HepG2 (cell line): Measurements from ENCODE around the gene DNAJC8. TPM values are rescaled to one million over a fixed set of nuclear protein-coding genes. Genes with fewer than 3 reads are reported as not detected.

Experiments used
- ATAC-seq: fragments of 200-7000 bp; cut with Tn5 transposase; 3 replicates; pipeline ENCODE4 v1.9.1; 2020; ENCODE audit warnings: mild to moderate bottlenecking, moderate library complexity
- BruUV-seq: library from RNA; stranded (reverse); fragments of 400-500 nt; replicated peaks from 2 replicates; lab custom pipeline; 2021; lab: Mats Ljungman, UMichigan
- CTCF ChIA-PET: fragments of 300-600 bp; formaldehyde crosslinking; extraction: SDS; loops from one replicate; lab custom pipeline; 2021; ENCODE audit warnings: low total read pairs, inconsistent platforms, low intra/inter-chr PET ratio; lab: Yijun Ruan, JAX
- POLR2A ChIA-PET: fragments of 350-600 bp; sonication (Branson Sonifier 250); formaldehyde crosslinking; loops from one replicate; lab custom pipeline; 2020; ENCODE audit warnings: antibody characterized with exemption, inconsistent platforms; lab: Yijun Ruan, JAX
- DNase-seq: peaks from one replicate; pipeline ENCODE4 v3.0.0-alpha.2; 2015; ENCODE audit warnings: low spot score
- FAIRE-seq: peaks from 3 replicates; lab custom pipeline; 2011; peaks lifted over from hg19 to GRCh38; lab: Jason Lieb, UNC
- H2AFZ ChIP-seq: one replicate; pipeline ENCODE4 v1.6.1; 2011; ENCODE audit warnings: low read length, inconsistent platforms
- H3K27ac ChIP-seq: fragments of 300-600 bp; 3 replicates; pipeline ENCODE4 v1.8.0; 2011; ENCODE audit warnings: mixed run types, mild to moderate bottlenecking, mixed read lengths, low read length, inconsistent platforms; ENCODE audit not compliant: insufficient read depth; ENCODE audit errors: extremely low read length
- H3K27me3 ChIP-seq, 2 experiments: fragments of 200-600 bp in 1 of 2; 2 replicates in 1 of 2; 3 replicates in 1 of 2; pipeline versions ENCODE4 v1.6.0 to v1.8.0; 2011; ENCODE audit warnings: low read length in 2 of 2, mild to moderate bottlenecking in 2 of 2, moderate library complexity in 2 of 2, inconsistent platforms in 1 of 2; ENCODE audit not compliant: insufficient read depth in 2 of 2, control insufficient read depth in 1 of 2
- H3K36me3 ChIP-seq, 2 experiments: fragments of 200-600 bp in 1 of 2; replicated peaks in 1 of 2; 2 replicates in 1 of 2; 3 replicates in 1 of 2; pipeline versions ENCODE4 v1.5.1 to v1.8.0; 2011; ENCODE audit warnings: low read length in 2 of 2, inconsistent platforms in 1 of 2; ENCODE audit not compliant: insufficient read depth in 2 of 2, control insufficient read depth in 1 of 2
- H3K4me1 ChIP-seq: 2 replicates; pipeline ENCODE4 v1.5.1; 2012; ENCODE audit warnings: low read length, inconsistent platforms; ENCODE audit not compliant: insufficient read depth
- H3K4me2 ChIP-seq: 2 replicates; pipeline ENCODE4 v1.6.0; 2011; ENCODE audit warnings: low read depth, low read length, inconsistent platforms
- H3K4me3 ChIP-seq, 3 experiments: fragments of 200-600 bp in 1 of 3; sonication (generic), shearing (Covaris generic) in 1 of 3; replicated peaks in 1 of 3; 2 replicates each; pipeline ENCODE4 v1.5.1; 2011 to 2016; ENCODE audit warnings: low read length in 3 of 3, inconsistent platforms in 2 of 3, low read depth in 2 of 3, mild to moderate bottlenecking in 2 of 3, control low read depth in 1 of 3, mixed read lengths in 1 of 3; ENCODE audit not compliant: insufficient read depth in 1 of 3
- H3K79me2 ChIP-seq: one replicate; pipeline ENCODE4 v1.6.1; 2011; ENCODE audit warnings: low read length, inconsistent platforms; ENCODE audit not compliant: insufficient read depth
- H3K9ac ChIP-seq: 2 replicates; pipeline ENCODE4 v1.6.0; 2011; ENCODE audit warnings: mild to moderate bottlenecking, low read depth, low read length, inconsistent platforms; ENCODE audit not compliant: insufficient read depth
- H3K9me3 ChIP-seq: 2 replicates; pipeline ENCODE4 v1.5.1; 2012; ENCODE audit warnings: mild to moderate bottlenecking, low read length
- H4K20me1 ChIP-seq: 2 replicates; pipeline ENCODE4 v1.6.0; 2011; ENCODE audit warnings: inconsistent platforms, mild to moderate bottlenecking, low read length, moderate library complexity; ENCODE audit not compliant: insufficient read depth
- CC2D1A ChIP-seq: sonication (generic); formaldehyde crosslinking; IDR thresholded peaks from 2 replicates; pipeline ENCODE4 v1.8.1; 2023; ENCODE audit warnings: mild to moderate bottlenecking, missing genetic modification reagents
- CERS6 ChIP-seq: sonication (generic); formaldehyde crosslinking; IDR thresholded peaks from 2 replicates; pipeline ENCODE4 v1.5.0; 2020; ENCODE audit warnings: missing genetic modification reagents
- ELF1 ChIP-seq: sonication (generic); formaldehyde crosslinking; IDR thresholded peaks from 2 replicates; pipeline ENCODE4 v1.4.0; 2020; ENCODE audit warnings: missing genetic modification reagents
- HMG20A ChIP-seq: IDR thresholded peaks from 2 replicates; pipeline ENCODE4 v1.6.1; 2016; ENCODE audit warnings: borderline replicate concordance
- HNRNPL ChIP-seq: fragments of 200-400 bp; formaldehyde crosslinking; IDR thresholded peaks from 2 replicates; pipeline ENCODE4 v1.6.1; 2017; ENCODE audit warnings: mild to moderate bottlenecking, low read depth, low read length
- IKZF1 ChIP-seq: fragments of 450-650 bp; IDR thresholded peaks from 2 replicates; pipeline ENCODE4 v1.7.1; 2016
- ISX ChIP-seq: sonication (generic); formaldehyde crosslinking; conservative IDR thresholded peaks from 2 replicates; pipeline ENCODE4 v1.5.0; 2020; ENCODE audit warnings: missing genetic modification reagents
- KAT2B ChIP-seq: fragments of 150-350 bp; IDR thresholded peaks from 2 replicates; pipeline ENCODE4 v1.6.1; 2014; ENCODE audit warnings: low read depth, low read length, borderline replicate concordance
- LRRFIP1 ChIP-seq: sonication (generic); formaldehyde crosslinking; conservative IDR thresholded peaks from 2 replicates; pipeline ENCODE4 v1.4.0; 2020; ENCODE audit warnings: missing genetic modification reagents
- MIXL1 ChIP-seq: IDR thresholded peaks from 2 replicates; pipeline ENCODE4 v1.6.1; 2016
- PRDM10 ChIP-seq: sonication (generic); formaldehyde crosslinking; IDR thresholded peaks from 2 replicates; pipeline ENCODE4 v1.4.0; 2020; ENCODE audit warnings: low read depth, missing genetic modification reagents
- RBFOX2 ChIP-seq: fragments of 200-400 bp; formaldehyde crosslinking; IDR thresholded peaks from 2 replicates; pipeline ENCODE4 v1.6.1; 2017; ENCODE audit warnings: low read depth, mild to moderate bottlenecking, low read length
- REPIN1 ChIP-seq: sonication (generic); formaldehyde crosslinking; IDR thresholded peaks from 2 replicates; pipeline ENCODE4 v1.8.0; 2022; ENCODE audit warnings: missing genetic modification reagents, low read depth, mild to moderate bottlenecking, borderline replicate concordance
- RFXANK ChIP-seq: IDR thresholded peaks from 2 replicates; pipeline ENCODE4 v1.6.1; 2016
- SP140L ChIP-seq: sonication (generic); formaldehyde crosslinking; IDR thresholded peaks from 2 replicates; pipeline ENCODE4 v1.4.0; 2020; ENCODE audit warnings: missing genetic modification reagents, borderline replicate concordance
- TRIM24 ChIP-seq: sonication (generic); formaldehyde crosslinking; IDR thresholded peaks from 2 replicates; pipeline ENCODE4 v1.8.0; 2022; ENCODE audit warnings: mild to moderate bottlenecking, missing genetic modification reagents
- ZNF230 ChIP-seq: sonication (generic); formaldehyde crosslinking; IDR thresholded peaks from 2 replicates; pipeline ENCODE4 v1.4.0; 2020; ENCODE audit warnings: mild to moderate bottlenecking, missing genetic modification reagents
- ZNF282 ChIP-seq: fragments of 450-650 bp; IDR thresholded peaks from 2 replicates; pipeline ENCODE4 v1.6.1; 2018; ENCODE audit not compliant: partially characterized antibody
- ZNF772 ChIP-seq: sonication (generic); formaldehyde crosslinking; IDR thresholded peaks from 2 replicates; pipeline ENCODE4 v1.5.0; 2020; ENCODE audit warnings: mild to moderate bottlenecking, missing genetic modification reagents
- WGBS: methylation state at CpG from one replicate; pipeline ENCODE4 v1.1.6; 2017; ENCODE audit warnings: low lambda C conversion rate; 5-methylcytosine and 5-hydroxymethylcytosine counted together
- in situ Hi-C: cut with HindIII; loops from 2 replicates; pipeline ENCODE4 v1.10.0; 2017; ENCODE audit warnings: low pct_unique_long_range_greater_than_20kb; ENCODE audit not compliant: extremely low pct_ligation_motif_present
- intact Hi-C: fragments of 100-400 bp; cut with micrococcal nuclease; formaldehyde crosslinking; loops from one replicate; pipeline ENCODE4 v1.10.0; 2022; ENCODE audit not compliant: unreplicated experiment
- polyA plus RNA-seq, 8 experiments: library from polyadenylated mRNA; depleted of rRNA in 3 of 8; stranded (reverse) in 7 of 8; unstranded in 1 of 8; fragments of >200 nt; fragmentation: Illumina TruSeq in 4 of 8; extraction: Trizol in 4 of 8; gene quantifications; 2 replicates each; pipeline versions ENCODE4 v1.2.1 to v1.2.3, GENCODE V29; 2011 to 2016; ENCODE audit warnings: low read depth in 4 of 8, missing spikeins in 1 of 8, mixed read lengths in 1 of 8; ENCODE audit not compliant: insufficient read depth in 1 of 8
- total RNA-seq, 5 experiments: library from RNA; depleted of rRNA; stranded (reverse); fragments of >200 nt; fragmentation: Illumina TruSeq; extraction: Trizol; gene quantifications; 2 replicates each; pipeline ENCODE4 v1.2.3, GENCODE V29; 2016; ENCODE audit warnings: low read depth in 1 of 5

Gene DNAJC8
- total and polyA plus RNA-seq, 2 of the 13 experiments (the other 11 are each of a cell fraction or from before 2014, with no cell fraction given) = 54.5 to 126 TPM

DNA sequence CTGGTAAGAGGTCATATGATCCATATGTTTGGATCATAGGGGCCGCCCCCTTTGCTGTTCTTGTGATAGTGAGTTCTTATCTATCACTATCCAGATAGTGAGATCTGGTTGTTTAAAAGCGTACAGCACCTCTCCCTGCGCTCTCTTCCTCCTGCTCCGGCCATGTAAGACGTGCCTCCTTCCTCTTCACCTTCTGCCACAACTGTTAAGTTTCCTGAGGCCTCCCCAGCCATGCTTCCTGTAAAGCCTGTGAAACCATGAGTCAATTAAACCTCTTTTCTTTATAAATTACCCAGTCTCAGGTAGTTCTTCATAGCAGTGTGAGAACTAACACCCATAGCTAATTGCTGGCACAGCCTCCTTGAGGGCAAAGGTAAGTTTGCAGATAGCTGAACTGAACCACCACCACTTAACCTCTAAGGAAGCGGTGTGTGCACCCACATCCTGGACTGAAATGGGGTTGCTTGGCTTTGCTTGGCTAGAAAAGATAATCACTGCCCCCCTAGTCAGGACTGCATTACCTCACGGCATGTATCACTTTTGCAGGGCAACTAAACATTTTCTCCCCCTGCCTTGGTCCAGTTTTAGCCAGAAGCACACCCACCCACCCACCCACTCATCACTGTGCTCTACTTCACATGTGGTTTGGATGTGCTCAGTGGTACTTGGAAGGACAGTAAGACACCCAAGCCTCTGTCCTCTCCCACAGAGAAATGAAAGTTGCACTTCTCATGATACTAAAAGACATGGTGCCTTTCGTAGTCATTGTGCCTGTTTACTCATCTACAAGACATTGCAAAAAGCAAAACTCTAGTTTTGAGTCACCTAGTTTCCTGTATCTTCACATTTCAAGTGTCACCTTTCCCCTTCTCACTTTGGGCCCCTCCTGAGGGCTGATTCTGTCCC is 33.2 kb downstream of the DNAJC8 start:
- ChIA-PET CTCF (no interaction called here), POLR2A (no interaction called here)
- WGBS = 98% methylated on average over 8 of the region's 8 CpGs
- Histone ChIP-seq H4K20me1 (no peaks in the 10 kb centered on the region), H2AFZ (no peak overlapping the region), H3K9me3 (no peaks in the 10 kb centered on the region), H3K9ac (no peak overlapping the region), H3K4me1 (peaks cover 10% of the 10 kb centered on the region), H3K36me3 (peaks cover 15 to 45% of the 10 kb centered on the region in 2 experiments), H3K27me3 (no peaks in the 10 kb centered on the region), H3K4me2 (no peak overlapping the region), H3K27ac (no peak overlapping the region), H3K4me3 (no peak overlapping the region)
- FAIRE-seq (no peak), DNase-seq (no peak), ATAC-seq (no peak)
- in situ Hi-C loops = loop anchor here (10.0 kb wide), 1 partner anchor 335 kb away; no protein-coding TSS in a partner anchor
- intact Hi-C loops = no loop called here
- no TSS peak for BruUV-seq
- TF ChIP-seq IKZF1 (no peak), ZNF282 (no peak), MIXL1 (CRISPR knock-in tag) (no peak), SP140L (no peak), ISX (CRISPR knock-in tag) (no peak), KAT2B (no peak), CC2D1A (CRISPR knock-in tag) (no peak), HNRNPL (no peak), REPIN1 (CRISPR knock-in tag) (no peak), RBFOX2 (no peak), RFXANK (CRISPR knock-in tag) (no peak), ZNF230 (no peak), TRIM24 (CRISPR knock-in tag) (no peak), LRRFIP1 (CRISPR knock-in tag) (no peak), PRDM10 (CRISPR knock-in tag) (no peak), CERS6 (CRISPR knock-in tag) (no peak), ELF1 (CRISPR knock-in tag) (no peak), HMG20A (CRISPR knock-in tag) (no peak), ZNF772 (no peak)
- TF ChIP-seq, all 625 proteins: peak for 0
- H3K79me2 ChIP-seq = no peaks in the 10 kb centered on the region
